HG03565 (cell line): ENCODE data around the gene DNAJC10.

Experiments
- ATAC-seq: cut with Tn5 transposase; IDR thresholded peaks from one replicate; pipeline ENCODE4 v1.9.1; 2021; ENCODE audit warnings: mild to moderate bottlenecking, moderate library complexity; ENCODE audit not compliant: unreplicated experiment

DNAJC10 gene

DNA sequence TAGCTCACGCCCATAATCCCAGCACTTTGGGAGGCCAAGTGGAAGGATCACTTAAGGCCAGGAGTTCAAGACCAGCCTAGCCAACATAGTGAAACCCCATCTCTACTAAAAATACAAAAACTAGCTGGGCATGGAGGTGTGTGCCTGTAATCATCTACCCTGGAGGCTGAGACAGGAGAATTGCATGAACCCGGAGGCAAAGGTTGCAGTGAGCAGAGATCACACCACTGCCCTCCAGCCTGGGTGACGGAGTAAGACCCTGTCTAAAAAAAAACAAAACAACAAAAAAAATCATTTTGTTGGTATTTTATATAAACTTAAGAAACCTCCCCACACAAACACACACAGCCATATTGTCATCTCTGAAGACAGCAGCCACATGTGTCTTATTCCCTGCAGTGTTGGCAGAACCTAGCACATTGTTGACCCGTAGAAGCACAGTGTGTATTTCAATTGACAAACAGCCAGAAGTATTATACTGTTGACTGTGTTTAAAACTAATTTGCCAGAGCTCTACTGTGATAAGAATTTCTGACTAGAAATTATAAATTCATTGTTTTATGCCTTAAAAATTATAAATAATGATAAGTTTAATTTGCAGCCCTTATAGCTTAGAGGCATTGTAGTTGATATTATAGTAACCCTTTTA lies 68.1 kb downstream of the DNAJC10 start:
- peak; percentile 3 for ATAC-seq

DNA sequence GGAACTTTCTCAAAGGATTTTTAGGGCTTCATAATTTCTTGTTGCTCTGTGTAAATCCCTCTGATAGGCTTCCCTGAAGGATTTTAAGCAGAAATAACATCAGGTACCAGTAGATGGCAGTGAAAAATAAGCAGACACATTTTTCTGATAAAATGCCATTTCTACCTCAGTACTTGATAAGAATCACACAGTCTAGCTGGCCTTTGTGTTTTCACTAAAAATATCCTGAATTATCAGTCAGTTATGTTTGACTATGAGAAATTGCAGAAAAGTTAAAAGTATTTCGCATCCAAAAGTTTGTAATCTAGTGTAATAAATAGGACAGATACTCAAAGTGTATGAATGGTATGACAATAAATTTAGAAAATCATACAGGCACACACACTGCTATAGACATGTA lies 68.7 kb downstream of the DNAJC10 start:
- peak; percentile 51 for ATAC-seq

DNA sequence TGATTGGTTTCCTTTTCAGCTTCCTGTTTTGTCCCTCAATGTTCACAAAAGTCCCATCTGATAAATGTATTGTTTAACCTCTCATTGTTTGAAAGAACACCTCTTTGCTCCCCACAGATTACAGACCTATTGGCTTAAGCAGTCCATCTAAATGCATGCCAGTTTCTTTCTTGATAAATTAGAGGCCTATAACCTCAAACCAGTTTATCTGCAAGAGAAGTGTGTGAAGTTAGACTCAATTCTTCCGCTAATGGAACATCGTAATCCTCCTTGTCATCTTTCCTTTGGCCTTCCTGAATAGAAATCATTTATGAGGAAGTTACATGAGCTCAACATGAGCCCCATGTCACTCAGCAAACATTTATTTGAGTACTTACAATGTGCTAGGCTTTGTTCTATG lies 76.4 kb downstream of the DNAJC10 start:
- no peak for ATAC-seq

DNA sequence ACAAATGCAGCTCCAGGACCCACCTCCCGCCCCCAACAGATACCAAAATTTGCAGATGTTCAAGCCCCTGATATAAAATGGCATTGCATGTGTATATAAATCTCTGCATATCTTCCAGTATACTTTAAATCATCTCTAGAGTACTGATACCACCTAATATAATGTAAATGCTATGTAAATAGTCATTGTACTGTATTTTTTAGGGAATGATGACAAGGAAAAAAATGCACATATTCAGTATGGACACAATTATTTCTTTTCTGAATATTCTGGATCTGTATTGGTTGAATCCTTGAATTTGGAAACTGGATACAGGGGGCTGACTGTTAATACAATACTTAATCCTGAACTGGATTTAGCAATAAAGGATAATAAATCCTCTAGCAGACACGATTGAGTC lies 82.7 kb downstream of the DNAJC10 start:
- ATAC-seq = no peak

DNA sequence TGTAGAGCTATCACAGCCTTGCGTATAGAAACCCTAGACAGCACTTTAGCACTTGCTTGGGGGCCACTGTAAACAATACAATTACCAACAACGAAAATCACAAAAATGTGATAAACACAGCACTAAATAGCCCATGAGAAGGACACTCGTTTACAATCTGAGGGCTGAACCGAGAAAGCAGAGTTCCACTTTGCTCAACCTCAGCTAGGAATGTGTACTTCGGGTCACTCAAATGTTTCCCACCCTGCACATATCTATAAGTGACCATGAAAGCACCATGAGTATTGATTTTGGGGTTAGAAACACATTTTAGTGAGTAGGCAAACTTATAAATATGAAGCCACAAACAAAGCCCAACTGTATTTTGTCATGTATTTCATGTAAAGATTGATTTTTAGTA lies 88.1 kb downstream of the DNAJC10 start:
- ATAC-seq = no peak

DNA sequence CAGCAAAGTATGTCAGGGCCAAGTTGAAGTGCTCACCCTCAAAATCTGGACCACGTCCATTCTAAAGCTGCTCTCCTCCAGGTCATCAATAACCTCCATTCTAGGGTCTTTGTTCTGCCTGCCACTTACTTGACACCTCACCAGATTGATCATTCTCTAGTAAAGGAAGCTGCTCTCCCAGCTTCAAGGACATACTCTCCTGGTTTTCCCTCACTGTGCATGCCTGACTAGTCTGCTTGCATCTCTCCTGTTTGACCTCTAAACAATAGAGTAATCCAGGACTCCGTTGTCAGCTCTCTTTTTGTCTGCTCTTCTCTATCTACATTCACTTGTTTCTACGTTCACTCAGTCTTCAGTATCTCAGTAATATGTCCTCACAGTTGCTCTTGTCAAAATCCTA lies 91.3 kb downstream of the DNAJC10 start:
- ATAC-seq = no peak

DNA sequence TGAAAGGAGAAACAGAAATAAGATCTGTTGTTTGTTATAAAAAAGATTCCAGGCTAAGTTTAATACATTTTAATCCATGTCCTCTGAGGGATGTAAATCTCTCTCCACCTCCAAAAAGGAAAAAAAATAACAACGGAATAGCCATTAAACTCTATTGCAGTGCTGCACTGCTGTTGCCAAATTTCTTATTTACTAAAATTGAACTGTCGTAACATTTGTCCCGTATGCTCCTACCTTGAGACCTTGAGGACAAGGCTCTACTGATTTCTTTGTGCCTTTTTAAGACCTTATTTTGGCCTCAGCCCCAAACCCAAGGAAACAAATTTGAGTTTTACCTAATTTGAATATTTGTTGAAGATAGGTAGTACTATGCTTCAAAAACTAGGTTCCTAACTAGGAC lies 94.0 kb downstream of the DNAJC10 start:
- no peak for ATAC-seq

DNA sequence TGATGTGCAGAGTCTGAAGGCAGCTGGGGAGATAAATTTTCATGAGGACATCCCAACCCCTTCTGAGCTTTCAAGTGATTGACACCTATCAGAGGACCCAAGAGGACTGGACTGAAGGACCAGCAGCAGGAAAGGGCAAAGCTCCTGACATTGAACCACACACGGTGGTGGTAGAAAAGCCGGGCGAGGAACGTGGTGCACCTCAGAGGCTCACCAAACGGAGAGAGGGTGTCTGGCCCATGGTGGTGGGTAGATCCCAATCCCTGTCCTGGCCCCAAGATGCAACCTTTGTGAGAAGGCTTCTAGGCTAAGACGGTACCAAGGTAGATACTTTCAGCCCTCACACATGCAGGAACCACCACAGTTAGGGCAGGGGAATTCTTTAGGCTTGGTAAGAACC lies 98.3 kb downstream of the DNAJC10 start:
- ATAC-seq = no peak

DNA sequence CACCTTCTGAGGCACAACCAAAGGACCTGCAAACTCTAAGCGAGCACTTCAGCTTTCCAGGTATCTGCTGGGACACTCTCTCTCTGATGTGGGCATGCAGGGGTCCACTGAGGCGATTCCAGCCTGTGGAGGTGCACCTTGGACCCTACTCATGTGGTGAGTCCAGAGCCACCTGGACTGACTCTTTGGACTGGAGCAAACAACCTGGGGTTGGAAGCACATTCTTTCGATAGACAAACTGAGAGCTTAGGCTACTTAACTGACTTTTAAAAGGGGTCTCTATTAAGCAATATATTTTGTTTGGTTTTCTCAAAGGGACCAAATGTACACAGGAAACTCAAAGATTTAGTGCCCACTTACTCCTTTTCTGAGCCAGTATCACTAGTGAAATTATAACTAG lies 98.7 kb downstream of the DNAJC10 start:
- no peak for ATAC-seq

DNA sequence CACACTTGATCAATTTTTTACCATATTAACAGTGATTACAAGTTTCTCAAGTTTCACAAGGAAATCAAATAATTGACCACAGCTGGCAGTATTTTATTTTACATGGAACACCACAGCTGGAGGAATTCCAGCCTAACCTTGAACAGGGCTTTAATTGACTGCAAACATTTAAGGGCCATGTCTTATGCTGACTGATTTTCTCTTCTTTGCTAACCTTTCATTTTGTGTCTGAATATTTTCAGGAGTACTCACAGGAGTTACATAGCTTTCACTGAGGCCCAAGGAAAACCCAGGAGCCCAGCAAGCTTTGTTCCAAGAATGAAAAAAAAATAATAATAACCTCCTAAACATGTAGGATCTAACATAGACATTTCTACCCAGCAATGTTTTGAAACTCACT lies 100.8 kb downstream of the DNAJC10 start:
- ATAC-seq = no peak

DNA sequence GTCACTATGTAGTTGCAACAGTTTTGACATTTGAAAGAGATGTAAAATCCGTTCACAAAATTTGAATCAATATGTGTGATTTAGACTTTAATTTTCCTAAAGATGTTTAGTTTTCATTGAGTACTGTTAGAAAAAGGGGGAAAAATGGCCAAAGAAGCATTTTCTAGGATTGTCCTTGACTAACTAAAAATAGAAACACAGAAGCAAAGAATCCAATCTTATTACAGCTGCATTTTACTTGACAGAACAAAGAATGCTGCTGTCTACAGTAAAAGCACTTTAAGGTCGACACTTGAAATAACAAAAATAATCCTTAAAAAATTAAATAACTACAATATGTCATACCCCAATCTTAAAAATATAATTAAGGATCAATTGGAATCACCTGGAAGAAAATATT lies 101.5 kb downstream of the DNAJC10 start:
- no peak for ATAC-seq

DNA sequence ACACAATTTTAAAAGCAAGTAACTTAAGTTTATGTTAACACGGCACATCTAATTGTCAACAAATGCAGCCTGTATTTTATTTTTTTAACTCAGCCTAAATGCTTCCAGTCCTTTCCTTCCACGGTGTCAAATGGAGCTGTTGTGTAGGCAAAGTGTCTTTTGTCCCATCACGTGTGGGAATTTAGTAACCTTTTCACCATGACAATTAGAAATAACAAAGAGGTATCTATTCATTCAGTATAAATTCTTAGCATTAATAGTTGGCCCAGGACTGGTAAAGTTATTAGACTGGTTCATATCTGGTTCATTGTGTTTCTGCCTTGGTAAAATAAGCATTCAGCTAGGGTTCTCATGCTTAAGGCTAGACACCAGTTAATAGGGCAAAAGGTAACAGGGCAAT lies 102.4 kb downstream of the DNAJC10 start:
- ATAC-seq = no peak

DNA sequence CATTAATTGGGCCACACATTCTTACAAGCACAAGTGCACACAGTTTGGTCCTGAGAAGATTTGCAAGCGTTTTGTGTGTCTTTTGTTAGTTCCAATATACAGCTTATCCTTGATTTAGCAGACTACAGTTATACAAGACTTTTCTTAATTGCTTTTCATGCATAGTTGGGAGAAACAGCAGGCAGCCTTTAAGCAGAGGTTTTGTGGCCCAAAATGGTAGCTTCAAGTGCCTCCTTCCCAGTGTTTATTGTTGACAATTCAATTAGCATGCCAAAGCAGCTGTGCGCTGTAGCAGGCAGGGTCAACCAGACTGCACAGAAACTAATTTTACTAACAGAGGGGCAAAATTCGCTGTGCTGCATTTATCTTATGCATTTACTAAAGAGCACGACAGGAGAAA lies 102.9 kb downstream of the DNAJC10 start:
- ATAC-seq = no peak

DNA sequence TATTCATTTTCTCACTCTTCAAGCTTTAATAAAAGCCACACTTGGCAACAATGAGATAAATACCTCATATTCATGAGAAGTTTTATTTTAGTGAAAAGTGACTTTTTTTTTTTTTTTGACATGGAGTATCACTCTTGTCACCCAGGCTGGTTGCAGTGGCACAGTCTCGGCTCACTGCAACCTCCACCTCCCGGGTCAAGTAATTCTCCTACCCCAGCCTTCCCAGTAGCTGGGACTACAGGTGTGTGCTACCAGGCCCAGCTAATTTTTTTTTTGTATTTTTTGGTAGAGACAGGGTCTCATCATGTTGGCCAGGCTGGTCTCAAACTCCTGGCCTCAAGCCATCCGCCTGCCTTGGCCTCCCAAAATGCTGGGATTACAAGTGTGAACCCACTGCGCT lies 103.4 kb downstream of the DNAJC10 start:
- no peak for ATAC-seq

DNA sequence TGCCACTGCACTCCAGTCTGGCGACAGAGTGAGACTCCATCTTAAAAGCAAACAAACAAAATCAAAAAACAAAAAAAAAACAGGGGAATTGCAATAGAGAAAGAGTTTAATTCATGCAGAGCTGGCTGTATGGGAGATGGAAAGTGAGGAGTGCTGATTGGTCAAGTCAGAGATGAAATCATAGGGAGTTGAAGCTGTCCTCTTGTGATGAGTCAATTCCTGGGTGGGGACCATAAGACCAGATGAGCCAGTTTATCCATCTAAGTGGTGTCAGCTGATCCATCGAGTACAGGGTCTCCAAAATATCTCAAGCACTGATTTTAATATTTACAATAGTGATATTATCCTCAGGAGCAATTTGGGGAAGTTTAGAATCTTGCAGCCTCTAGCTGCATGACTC lies 105.1 kb downstream of the DNAJC10 start:
- no peak for ATAC-seq

DNA sequence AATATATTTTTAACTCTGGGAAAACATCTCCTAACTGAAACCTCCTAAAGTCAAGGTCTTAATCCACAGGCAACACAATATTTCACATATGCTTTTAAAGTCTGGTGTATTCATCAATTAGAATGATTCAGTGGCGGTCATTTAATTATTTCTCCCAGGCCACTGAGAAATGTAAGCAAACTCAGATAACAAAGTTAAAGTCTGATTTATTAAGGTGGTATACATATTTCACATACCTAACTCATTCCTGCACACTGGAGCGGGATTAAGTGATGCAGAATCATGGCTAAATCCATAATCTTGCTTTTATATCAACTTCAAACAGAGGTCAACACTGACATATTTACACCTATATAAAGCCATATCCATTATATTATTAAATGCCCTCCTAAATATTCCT lies 106.7 kb downstream of the DNAJC10 start:
- ATAC-seq = no peak

DNA sequence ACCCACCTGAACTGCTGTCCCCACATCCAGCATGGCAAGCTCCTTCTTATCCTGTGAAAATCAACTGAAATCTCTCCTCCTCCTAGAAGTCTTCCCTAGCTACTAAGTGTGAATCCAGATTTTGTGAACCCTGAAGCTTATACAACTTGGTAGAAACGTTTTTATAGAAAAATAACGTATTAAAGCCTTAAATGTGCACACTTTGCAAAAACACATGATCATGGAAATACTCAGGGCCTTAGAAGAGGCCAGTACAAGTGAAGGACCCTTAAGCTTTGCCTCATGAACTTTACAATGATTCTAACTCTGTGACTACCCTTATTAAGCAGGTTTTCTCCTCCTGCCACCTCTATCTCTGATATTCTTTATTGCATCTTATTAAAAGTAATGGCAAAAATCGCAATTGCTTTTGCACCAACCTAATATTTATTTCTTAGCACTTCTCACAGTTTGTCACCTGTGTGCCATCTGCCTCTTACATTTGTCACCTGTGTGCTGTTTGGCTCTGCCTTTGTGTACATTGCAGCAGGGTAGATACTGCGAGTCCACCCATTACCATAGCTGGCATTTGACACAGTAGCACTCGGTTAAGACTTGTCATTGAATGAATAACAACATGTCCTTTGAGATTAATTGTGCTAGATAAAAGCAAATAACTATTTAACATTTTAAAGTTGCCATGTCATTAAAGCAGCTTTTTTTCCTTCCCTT lies 108.2 kb downstream of the DNAJC10 start:
- ATAC-seq = no peak

DNA sequence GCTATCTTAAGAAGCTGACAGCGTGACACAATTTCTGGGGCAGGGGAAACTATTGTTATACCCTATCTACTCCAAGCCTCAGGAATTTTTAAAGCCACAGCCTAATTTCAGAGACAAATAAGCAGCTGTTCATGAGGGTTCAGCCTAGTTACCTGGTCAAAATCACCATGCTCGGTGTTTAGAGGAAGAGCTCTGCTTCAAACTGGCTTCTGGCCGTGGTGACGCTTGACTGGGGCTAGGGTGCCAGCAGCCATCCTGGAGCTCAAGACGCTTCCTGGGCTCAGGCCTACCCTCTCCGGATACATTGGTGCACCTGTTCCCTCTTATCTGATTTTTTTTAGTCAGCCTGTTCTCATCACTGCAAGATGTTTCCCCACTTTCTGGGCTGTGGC lies 108.7 kb downstream of the DNAJC10 start:
- ATAC-seq = no peak

DNA sequence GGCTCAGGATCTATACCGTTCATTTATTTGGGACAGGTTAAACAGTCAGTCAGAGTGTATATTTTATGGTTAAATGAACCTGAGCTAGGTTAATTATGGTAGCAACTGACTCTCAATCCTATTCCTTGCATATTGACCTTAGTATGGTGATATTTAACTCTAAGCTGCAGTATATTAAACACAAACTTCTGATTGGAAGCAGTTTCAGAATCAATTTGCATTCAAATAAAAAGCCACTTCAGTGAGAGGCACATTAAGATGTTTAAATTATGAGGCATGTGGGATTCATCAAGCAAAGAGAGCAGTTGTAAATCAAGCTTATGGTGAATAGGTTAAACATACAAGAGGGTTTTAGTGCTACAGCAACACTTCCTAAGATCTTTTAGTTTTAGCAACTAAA lies 110.0 kb downstream of the DNAJC10 start:
- no peak for ATAC-seq

DNA sequence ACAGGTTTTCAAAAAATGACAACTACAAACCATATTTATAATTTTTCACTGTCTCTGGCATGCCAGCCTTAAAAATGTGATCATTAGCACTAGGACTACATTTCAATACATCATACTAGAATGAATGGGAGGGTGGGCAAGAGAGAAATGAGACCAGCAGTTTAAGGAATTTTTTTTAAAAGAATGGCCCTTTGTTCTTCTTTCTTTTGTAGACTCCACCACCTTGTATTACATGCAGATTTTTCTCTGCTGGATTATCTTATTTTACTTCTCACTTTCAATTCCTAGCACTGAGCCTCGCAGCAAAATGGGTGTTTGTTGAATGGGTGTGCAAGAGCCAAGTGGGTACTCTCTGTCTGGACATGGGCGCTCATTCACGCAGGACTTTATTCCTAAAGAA lies 110.4 kb downstream of the DNAJC10 start:
- no peak for ATAC-seq

DNA sequence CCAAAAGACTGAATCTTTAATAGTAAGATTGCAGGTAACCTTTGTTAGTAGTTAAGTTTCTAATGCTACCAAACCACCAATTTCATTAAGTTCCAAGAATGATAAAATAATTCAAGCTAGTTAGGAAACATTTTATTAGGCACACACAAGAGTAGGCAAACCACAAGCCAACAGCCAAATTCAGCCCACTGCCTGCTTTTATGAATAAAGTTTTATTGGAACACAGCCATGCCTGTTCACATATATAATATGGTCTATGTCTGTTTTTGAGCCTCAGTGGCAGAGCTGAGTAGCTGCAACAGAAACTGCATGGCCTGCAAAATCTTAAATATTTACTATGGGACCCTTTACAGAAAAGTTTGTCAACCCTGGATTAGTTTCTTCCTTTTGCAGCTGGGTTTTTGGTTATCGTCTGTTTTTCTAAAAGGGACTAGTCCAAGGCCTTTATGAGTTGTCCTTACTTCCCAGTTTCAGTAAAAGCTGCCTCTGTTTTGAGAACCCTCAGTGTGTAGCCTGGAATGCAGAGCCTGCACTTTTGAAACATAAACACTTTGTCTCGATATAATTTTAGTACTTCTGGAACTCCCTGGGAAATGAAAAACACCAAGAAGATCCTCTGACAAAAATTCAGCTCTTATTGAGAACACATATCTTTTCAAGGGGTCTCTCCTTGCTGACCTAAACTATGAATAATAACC lies 111.3 kb downstream of the DNAJC10 start:
- no peak for ATAC-seq

DNA sequence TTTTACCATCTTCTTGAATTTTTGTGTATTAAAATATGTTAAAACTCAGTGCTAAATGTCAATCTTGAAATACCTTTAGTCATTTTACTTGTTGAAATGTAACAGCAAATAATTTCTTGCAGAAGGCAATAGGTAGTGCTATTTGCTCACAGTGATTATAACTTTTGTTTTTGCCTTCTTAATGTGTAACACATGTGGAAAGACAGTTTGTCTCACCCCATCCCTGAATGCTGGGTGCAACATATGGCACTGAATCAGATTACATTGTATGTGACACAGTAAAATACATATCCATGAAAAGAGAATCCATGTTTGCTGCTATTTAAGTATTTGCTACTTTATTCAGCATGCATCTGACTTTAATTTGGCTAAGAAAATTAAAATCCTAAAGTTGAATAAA lies 115.0 kb downstream of the DNAJC10 start:
- ATAC-seq = no peak
